Endothelial cell of umbilical vein (primary cell): ENCODE measurements around the gene ACIN1. TPM values are rescaled to one million over a fixed set of nuclear protein-coding genes. Genes with fewer than 3 reads are reported as not detected.

Source experiments
- BruUV-seq: library from RNA; stranded (reverse); fragments of 400-500 nt; replicated peaks from 2 replicates; lab custom pipeline; 2021; lab: Mats Ljungman, UMichigan
- CTCF ChIA-PET: fragments of 300-600, 350-600 bp; sonication (Branson Sonifier 250); formaldehyde crosslinking; loops from one replicate; lab custom pipeline; 2021; ENCODE audit warnings: antibody characterized with exemption, inconsistent platforms; lab: Charles Lee
- POLR2A ChIA-PET: fragments of 300-600, 350-600 bp; sonication (Branson Sonifier 250); formaldehyde crosslinking; loops from one replicate; lab custom pipeline; 2021; ENCODE audit warnings: antibody characterized with exemption, inconsistent platforms; lab: Charles Lee
- DNase-seq: peaks from one replicate; pipeline ENCODE4 v3.0.0-alpha.2; 2011; ENCODE audit warnings: low read depth, low spot score
- FAIRE-seq: peaks from 2 replicates; lab custom pipeline; 2011; peaks lifted over from hg19 to GRCh38; lab: Jason Lieb, UNC
- H2AFZ ChIP-seq: 2 replicates; pipeline ENCODE4 v1.6.0; 2012; ENCODE audit warnings: low read depth, low read length, control low read depth, inconsistent platforms
- H3K27ac ChIP-seq: 2 replicates; pipeline ENCODE4 v1.5.1; 2011; ENCODE audit warnings: low read depth, mild to moderate bottlenecking, control low read depth, low read length, moderate library complexity; ENCODE audit not compliant: insufficient read depth
- H3K27me3 ChIP-seq, 2 experiments: 2 replicates each; pipeline versions ENCODE4 v1.6.0 to v1.6.1; 2011; ENCODE audit warnings: low read length in 2 of 2, mixed read lengths in 1 of 2; ENCODE audit not compliant: control insufficient read depth in 2 of 2, insufficient read depth in 2 of 2
- H3K36me3 ChIP-seq, 2 experiments: 2 replicates in 1 of 2; 3 replicates in 1 of 2; pipeline ENCODE4 v1.5.1; 2011; ENCODE audit warnings: low read length in 2 of 2, mild to moderate bottlenecking in 1 of 2, moderate library complexity in 1 of 2; ENCODE audit not compliant: control insufficient read depth in 2 of 2, insufficient read depth in 2 of 2; ENCODE audit errors: extremely low read depth in 1 of 2
- H3K4me1 ChIP-seq: 3 replicates; pipeline ENCODE4 v1.5.1; 2011; ENCODE audit warnings: mild to moderate bottlenecking, low read length; ENCODE audit not compliant: control insufficient read depth, insufficient read depth; ENCODE audit errors: extremely low read depth
- H3K4me2 ChIP-seq: 2 replicates; pipeline ENCODE4 v1.6.1; 2011; ENCODE audit warnings: low read length, control low read depth, mixed read lengths; ENCODE audit not compliant: insufficient read depth
- H3K4me3 ChIP-seq, 3 experiments: fragments of 200-600 bp in 1 of 3; sonication (generic), shearing (Covaris generic) in 1 of 3; replicated peaks in 1 of 3; 2 replicates each; pipeline ENCODE4 v1.5.1; 2011 to 2016; ENCODE audit warnings: control low read depth in 3 of 3, low read length in 3 of 3, mild to moderate bottlenecking in 2 of 3, inconsistent platforms in 1 of 3, low read depth in 1 of 3, moderate library complexity in 1 of 3; ENCODE audit not compliant: insufficient read depth in 1 of 3
- H3K79me2 ChIP-seq: 2 replicates; pipeline ENCODE4 v1.6.0; 2012; ENCODE audit warnings: low read length, inconsistent platforms; ENCODE audit not compliant: control insufficient read depth, insufficient read depth
- H3K9ac ChIP-seq: replicated peaks from 2 replicates; pipeline ENCODE3; 2011; ENCODE audit warnings: low read length, control low read depth; ENCODE audit not compliant: insufficient read depth; ENCODE audit errors: extremely low read depth
- H3K9me1 ChIP-seq: replicated peaks from 3 replicates; pipeline ENCODE4 v1.6.0; 2011; ENCODE audit warnings: mild to moderate bottlenecking, low read length; ENCODE audit not compliant: control insufficient read depth, insufficient read depth; ENCODE audit errors: extremely low read depth
- H3K9me3 ChIP-seq: replicated peaks from 2 replicates; pipeline ENCODE4 v1.5.1; 2012; ENCODE audit warnings: low read length, inconsistent platforms; ENCODE audit not compliant: control insufficient read depth, insufficient read depth
- H4K20me1 ChIP-seq: replicated peaks from 2 replicates; pipeline ENCODE3; 2011; ENCODE audit warnings: mild to moderate bottlenecking, low read length; ENCODE audit not compliant: control insufficient read depth, insufficient read depth; ENCODE audit errors: extremely low read depth
- EZH2 ChIP-seq: IDR thresholded peaks from 2 replicates; pipeline ENCODE4 v1.6.1; 2012; ENCODE audit warnings: borderline replicate concordance, low read depth, mild to moderate bottlenecking, moderate library complexity, low read length, inconsistent platforms; ENCODE audit not compliant: severe bottlenecking
- FOS ChIP-seq: IDR thresholded peaks from 2 replicates; pipeline ENCODE4 v1.6.1; 2011; ENCODE audit warnings: mild to moderate bottlenecking, low read length, moderate library complexity, borderline replicate concordance; ENCODE audit not compliant: insufficient read depth
- GATA2 ChIP-seq: IDR thresholded peaks from 2 replicates; pipeline ENCODE4 v1.7.0; 2011; ENCODE audit warnings: low read depth, mild to moderate bottlenecking, moderate library complexity, mixed read lengths, low read length; ENCODE audit not compliant: insufficient read length, insufficient read depth
- JUN ChIP-seq: IDR thresholded peaks from 2 replicates; pipeline ENCODE4 v1.6.1; 2011; ENCODE audit warnings: borderline replicate concordance, low read depth; ENCODE audit not compliant: insufficient read length, insufficient read depth
- MYC ChIP-seq: IDR thresholded peaks from one replicate; pipeline ENCODE4 v1.6.1; 2011; ENCODE audit warnings: mild to moderate bottlenecking, low read depth, low read length
- POLR2A ChIP-seq: IDR thresholded peaks from 2 replicates; pipeline ENCODE4 v1.6.1; 2012; ENCODE audit warnings: low read depth, mild to moderate bottlenecking, control low read depth, low read length
- POLR2AphosphoS5 ChIP-seq: IDR thresholded peaks from 2 replicates; pipeline ENCODE4 v1.6.1; 2012; ENCODE audit warnings: low read depth, mild to moderate bottlenecking, control low read depth, low read length, moderate library complexity; ENCODE audit not compliant: insufficient read depth
- dilution Hi-C: fragments of 300-500 bp; cut with MboI; formaldehyde crosslinking; loops from one replicate; pipeline ENCODE4 v1.15.0; 2019; ENCODE audit warnings: low sequenced_read_pairs; ENCODE audit not compliant: extremely low pct_ligation_motif_present
- intact Hi-C: fragments of 100-400 bp; cut with micrococcal nuclease; formaldehyde crosslinking; loops from one replicate; pipeline ENCODE4 v1.10.0; 2022
- polyA plus RNA-seq, 4 experiments: library from polyadenylated mRNA; depleted of rRNA in 3 of 4; stranded (reverse) in 3 of 4; unstranded in 1 of 4; fragments of >200 nt; gene quantifications; 2 replicates each; pipeline versions ENCODE4 v1.2.1 to v1.2.3, GENCODE V29; 2011 to 2012; ENCODE audit warnings: missing spikeins in 1 of 4
- total RNA-seq: library from RNA; stranded (reverse); gene quantifications from 2 replicates; pipeline ENCODE4 v1.2.3, GENCODE V29; 2021
- TF ChIP-seq, protein P1 (sequence below), 2 donors: IDR thresholded peaks; 1 replicate in 1 of 2; 2 replicates in 1 of 2; pipeline ENCODE4 v1.5.1; 2011; ENCODE audit warnings: low read length in 2 of 2, mild to moderate bottlenecking in 2 of 2, moderate library complexity in 2 of 2, control low read depth in 1 of 2, inconsistent platforms in 1 of 2, low read depth in 1 of 2; ENCODE audit not compliant: insufficient read depth in 1 of 2; ENCODE audit errors: extremely low read depth in 1 of 2
- TF ChIP-seq, protein P2 (sequence below): IDR thresholded peaks from 2 replicates; pipeline ENCODE4 v1.6.1; 2011; ENCODE audit not compliant: insufficient read depth, insufficient read length

Gene ACIN1
- total and polyA plus RNA-seq, 2 donors (not counting 3 experiments of a cell fraction or from before 2014, with no cell fraction given), result 146 to 240 TPM

DNA sequence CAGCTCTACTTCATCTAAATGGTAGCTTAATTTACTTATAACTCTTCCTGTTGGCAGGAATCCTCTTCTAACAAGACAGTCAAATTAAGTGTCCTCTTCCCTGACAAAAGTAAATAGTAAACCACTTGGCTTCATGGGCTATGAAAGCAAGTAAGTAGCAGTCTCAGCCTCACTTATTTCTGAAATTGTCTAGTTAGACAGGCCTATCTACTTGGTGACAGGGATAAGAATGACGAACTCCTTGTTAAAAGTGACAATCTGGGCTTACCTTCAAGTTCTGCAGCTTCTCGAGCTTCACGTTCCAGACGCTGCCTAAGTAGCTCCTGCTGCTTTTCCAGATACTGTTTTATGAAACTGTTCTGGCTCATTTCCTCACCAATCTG, 4.7 kb downstream of the ACIN1 start:
- Histone ChIP-seq H3K79me2 (peaks cover 69% of the 10 kb centered on the region), H3K9me1 (no peaks in the 10 kb centered on the region), H3K9ac (no peak overlapping the region), H4K20me1 (peaks cover 4% of the 10 kb centered on the region), H3K4me1 (peaks cover 26% of the 10 kb centered on the region), H3K9me3 (no peaks in the 10 kb centered on the region), H3K27me3 (no peaks in the 10 kb centered on the region), H2AFZ (no peak overlapping the region), H3K27ac (peak overlapping the region; percentile 20), H3K4me3 (no peak overlapping the region), H3K36me3 (peaks cover 10 to 44% of the 10 kb centered on the region in 2 experiments), H3K4me2 (peak overlapping the region; percentile 43)
- intact Hi-C loops (no loop called here), dilution Hi-C loops (no loop called here)
- POLR2A ChIA-PET, result no interaction called here
- DNase-seq (peak; percentile 33), FAIRE-seq (peak; percentile 12)
- CTCF ChIA-PET, result interaction anchor here (1.0 to 4.6 kb wide), 7 partner anchors 9 to 104 kb away, joined by 3 to 43 read pairs (median 8); no protein-coding TSS in a partner anchor
- no peak for TF ChIP-seq POLR2AphosphoS5
- TF ChIP-seq, protein P1, sequence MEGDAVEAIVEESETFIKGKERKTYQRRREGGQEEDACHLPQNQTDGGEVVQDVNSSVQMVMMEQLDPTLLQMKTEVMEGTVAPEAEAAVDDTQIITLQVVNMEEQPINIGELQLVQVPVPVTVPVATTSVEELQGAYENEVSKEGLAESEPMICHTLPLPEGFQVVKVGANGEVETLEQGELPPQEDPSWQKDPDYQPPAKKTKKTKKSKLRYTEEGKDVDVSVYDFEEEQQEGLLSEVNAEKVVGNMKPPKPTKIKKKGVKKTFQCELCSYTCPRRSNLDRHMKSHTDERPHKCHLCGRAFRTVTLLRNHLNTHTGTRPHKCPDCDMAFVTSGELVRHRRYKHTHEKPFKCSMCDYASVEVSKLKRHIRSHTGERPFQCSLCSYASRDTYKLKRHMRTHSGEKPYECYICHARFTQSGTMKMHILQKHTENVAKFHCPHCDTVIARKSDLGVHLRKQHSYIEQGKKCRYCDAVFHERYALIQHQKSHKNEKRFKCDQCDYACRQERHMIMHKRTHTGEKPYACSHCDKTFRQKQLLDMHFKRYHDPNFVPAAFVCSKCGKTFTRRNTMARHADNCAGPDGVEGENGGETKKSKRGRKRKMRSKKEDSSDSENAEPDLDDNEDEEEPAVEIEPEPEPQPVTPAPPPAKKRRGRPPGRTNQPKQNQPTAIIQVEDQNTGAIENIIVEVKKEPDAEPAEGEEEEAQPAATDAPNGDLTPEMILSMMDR (IDR thresholded peaks at IDR 0.05; ENCODE audit: extremely low read depth in 1 of 2, insufficient read depth in 1 of 2, low read depth in 1 of 2, low read length in 2 of 2), result no peak
- no peak for TF ChIP-seq EZH2
- TF ChIP-seq JUN, result no peak
- TF ChIP-seq, protein P2, sequence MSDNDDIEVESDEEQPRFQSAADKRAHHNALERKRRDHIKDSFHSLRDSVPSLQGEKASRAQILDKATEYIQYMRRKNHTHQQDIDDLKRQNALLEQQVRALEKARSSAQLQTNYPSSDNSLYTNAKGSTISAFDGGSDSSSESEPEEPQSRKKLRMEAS, result no peak
- TF ChIP-seq MYC, result no peak
- no peak for TF ChIP-seq GATA2
- no peak for TF ChIP-seq POLR2A
- no peak for TF ChIP-seq FOS
- BruUV-seq, result no TSS peak
